ENCODE data around the gene AGTR1.

The AGTR1 gene

GRCh38 chr3:148755570-148755969 is 57.9 kb downstream of the AGTR1 start:
- no peak for TF ChIP-seq CTCF (IDR thresholded peaks at IDR 0.05; ENCODE audit: low read depth, low read length)

GRCh38 chr3:148756311-148756710 is 58.6 kb downstream of the AGTR1 start:
- DNase-seq (ENCODE audit: low read depth in 2 of 2) = no peak
- TF ChIP-seq CTCF (IDR thresholded peaks at IDR 0.05; ENCODE audit: low read depth, low read length) = no peak
- H3K4me3 ChIP-seq (replicated peaks in 1 of 2; ENCODE audit: low read depth in 2 of 2, low read length in 2 of 2) = no peak overlapping the region

More at GRCh38 chr3:148755570-148755969, 57.9 kb downstream of the AGTR1 start:
- H3K4me3 ChIP-seq (replicated peaks in 1 of 2; ENCODE audit: low read depth in 2 of 2, low read length in 2 of 2) = no peak overlapping the region
- DNase-seq (ENCODE audit: low read depth in 2 of 2) = no peak

- H3K4me3 ChIP-seq (replicated peaks in 1 of 2; ENCODE audit: low read depth in 2 of 2, low read length in 2 of 2) = no peak overlapping the region
- peak; percentile 44 to 82 for DNase-seq (ENCODE audit: low read depth in 2 of 2)
- no peak for TF ChIP-seq CTCF (IDR thresholded peaks at IDR 0.05; ENCODE audit: low read depth, low read length)
Observed at GRCh38 chr3:148757238-148758215, 59.8 kb downstream of the AGTR1 start.

GRCh38 chr3:148758303-148758884 is 60.7 kb downstream of the AGTR1 start:
- no peak for TF ChIP-seq CTCF (IDR thresholded peaks at IDR 0.05; ENCODE audit: low read depth, low read length)
- DNase-seq (ENCODE audit: low read depth in 2 of 2) = no peak
- H3K4me3 ChIP-seq (replicated peaks in 1 of 2; ENCODE audit: low read depth in 2 of 2, low read length in 2 of 2) = no peak overlapping the region

GRCh38 chr3:148759430-148759829 is 61.7 kb downstream of the AGTR1 start:
- no peak overlapping the region for H3K4me3 ChIP-seq (replicated peaks in 1 of 2; ENCODE audit: low read depth in 2 of 2, low read length in 2 of 2)
- no peak for DNase-seq (ENCODE audit: low read depth in 2 of 2)
- TF ChIP-seq CTCF (IDR thresholded peaks at IDR 0.05; ENCODE audit: low read depth, low read length) = no peak

GRCh38 chr3:148763156-148763680 is 65.5 kb downstream of the AGTR1 start:
- H3K4me3 ChIP-seq (replicated peaks in 1 of 2; ENCODE audit: low read depth in 2 of 2, low read length in 2 of 2) = no peak overlapping the region
- TF ChIP-seq CTCF (IDR thresholded peaks at IDR 0.05; ENCODE audit: low read depth, low read length) = no peak
- no peak for DNase-seq (ENCODE audit: low read depth in 2 of 2)

Measured in cardiac fibroblast (primary cell).